HEK293 (cell line): ENCODE results near the gene DIP2C.
"Not testable (repeated sequence)": the region's sequence is repeated elsewhere in the genome, so short reads cannot be mapped to it uniquely, and the experiment has no call there.

ENCODE experiments used
- CTCF ChIA-PET: fragments of 350-600 bp; formaldehyde crosslinking; extraction: SDS; loops from one replicate; lab custom pipeline; 2021; ENCODE audit warnings: antibody characterized with exemption; lab: Yijun Ruan, JAX
- POLR2A ChIA-PET: fragments of 300-600 bp; formaldehyde crosslinking; extraction: SDS; loops from one replicate; lab custom pipeline; 2020; ENCODE audit warnings: antibody characterized with exemption, inconsistent platforms; lab: Yijun Ruan, JAX
- H3K27ac ChIP-seq: fragments of 200-500 bp; sonication (Bioruptor generic); 2 replicates; pipeline ENCODE4 v1.5.1; 2014; ENCODE audit warnings: low read depth, low read length, control low read depth, inconsistent platforms; ENCODE audit errors: extremely low read depth
- H3K36me3 ChIP-seq, 2 experiments: fragments of 200-500 bp in 1 of 2; sonication (Bioruptor generic) in 1 of 2; 1 replicate in 1 of 2; 2 replicates in 1 of 2; pipeline ENCODE4 v1.5.1; 2014 to 2017; ENCODE audit warnings: inconsistent platforms in 2 of 2, low read length in 2 of 2; ENCODE audit not compliant: control insufficient read depth in 2 of 2, insufficient read depth in 1 of 2
- H3K4me1 ChIP-seq: fragments of 200-500 bp; sonication (Bioruptor generic); 2 replicates; pipeline ENCODE4 v1.5.1; 2014; ENCODE audit warnings: mild to moderate bottlenecking, low read length, inconsistent platforms; ENCODE audit not compliant: control insufficient read depth, insufficient read depth
- H3K4me3 ChIP-seq: 2 replicates; pipeline ENCODE4 v1.5.1; 2011; ENCODE audit warnings: low read depth, mild to moderate bottlenecking, control low read depth, low read length, moderate library complexity
- H3K9me3 ChIP-seq: fragments of 200-500 bp; sonication (Bioruptor generic); 2 replicates; pipeline ENCODE4 v1.5.1; 2014; ENCODE audit warnings: low read depth, low read length, inconsistent platforms; ENCODE audit not compliant: control insufficient read depth, insufficient read depth
- KLF7 ChIP-seq: fragments of 450-650 bp; formaldehyde crosslinking; IDR thresholded peaks from 2 replicates; pipeline ENCODE4 v1.5.1; 2016; ENCODE audit warnings: missing biosample characterization, missing genetic modification characterization, borderline replicate concordance
- SP7 ChIP-seq: fragments of 450-650 bp; formaldehyde crosslinking; IDR thresholded peaks from 2 replicates; pipeline ENCODE4 v1.5.1; 2016; ENCODE audit warnings: missing biosample characterization, missing genetic modification characterization
- TSHZ1 ChIP-seq: fragments of 450-650 bp; formaldehyde crosslinking; IDR thresholded peaks from 2 replicates; pipeline ENCODE4 v1.5.1; 2016; ENCODE audit warnings: missing biosample characterization, missing genetic modification characterization, borderline replicate concordance
- ZNF2 ChIP-seq: fragments of 450-650 bp; formaldehyde crosslinking; IDR thresholded peaks from 2 replicates; pipeline ENCODE4 v1.5.1; 2016; ENCODE audit warnings: missing biosample characterization, missing genetic modification characterization
- ZNF211 ChIP-seq: fragments of 450-650 bp; formaldehyde crosslinking; IDR thresholded peaks from 2 replicates; pipeline ENCODE4 v1.5.1; 2016; ENCODE audit warnings: low read depth, missing biosample characterization, missing genetic modification characterization
- ZNF473 ChIP-seq: fragments of 450-650 bp; formaldehyde crosslinking; IDR thresholded peaks from 2 replicates; pipeline ENCODE4 v1.5.1; 2017; ENCODE audit warnings: missing biosample characterization, missing genetic modification characterization
- ZNF518A ChIP-seq: fragments of 450-650 bp; formaldehyde crosslinking; conservative IDR thresholded peaks from 2 replicates; pipeline ENCODE4 v1.5.1; 2016; ENCODE audit warnings: low read depth, missing biosample characterization, missing genetic modification characterization
- ZNF555 ChIP-seq: fragments of 450-650 bp; formaldehyde crosslinking; conservative IDR thresholded peaks from 2 replicates; pipeline ENCODE4 v1.5.1; 2017; ENCODE audit warnings: missing biosample characterization, mild to moderate bottlenecking, missing genetic modification characterization, inconsistent platforms
- ZNF561 ChIP-seq: fragments of 450-650 bp; IDR thresholded peaks from 2 replicates; pipeline ENCODE4 v1.5.1; 2018; ENCODE audit warnings: missing biosample characterization, missing genetic modification characterization, borderline replicate concordance
- ZNF626 ChIP-seq: fragments of 450-650 bp; sonication (Bioruptor Pico); formaldehyde crosslinking; IDR thresholded peaks from 2 replicates; pipeline ENCODE4 v1.5.1; 2018; ENCODE audit warnings: missing biosample characterization, missing genetic modification characterization, inconsistent platforms
- ZNF776 ChIP-seq: fragments of 450-650 bp; formaldehyde crosslinking; IDR thresholded peaks from 2 replicates; pipeline ENCODE4 v1.5.0; 2017; ENCODE audit warnings: missing biosample characterization, missing genetic modification characterization, borderline replicate concordance

Gene DIP2C

GRCh38 chr10:513393-513792 lies 176.1 kb downstream of the DIP2C start (continued):
- no peak for TF ChIP-seq TSHZ1
- TF ChIP-seq ZNF518A (tag by site-specific recombination): no peak
- no peak for TF ChIP-seq ZNF2 (tag by site-specific recombination)
- TF ChIP-seq ZNF211 (tag by site-specific recombination): no peak
- TF ChIP-seq ZNF473: no peak

- H3K9me3 ChIP-seq, POLR2A ChIA-PET, H3K27ac ChIP-seq, H3K4me1 ChIP-seq, H3K4me3 ChIP-seq, H3K36me3 ChIP-seq: not testable (repeated sequence)
- CTCF ChIA-PET: interaction anchor here (0.7 to 1.3 kb wide), 4 partner anchors 15 to 298 kb away, joined by 3 to 4 read pairs (median 3); no protein-coding TSS in a partner anchor
These were observed 176.8 kb downstream of the DIP2C start for GRCh38 chr10:512661-513060.

- CTCF ChIA-PET: interaction anchor here (1.2 to 1.8 kb wide), 3 partner anchors 9 to 299 kb away, joined by 3 to 5 read pairs (median 3); no protein-coding TSS in a partner anchor
- Histone ChIP-seq H3K36me3 (peaks cover 0 to 4% of the 10 kb centered on the region in 2 experiments; a peak in 1 of 3 replicates), H3K4me3 (no peak overlapping the region), H3K9me3 (no peaks in the 10 kb centered on the region), H3K4me1 (no peaks in the 10 kb centered on the region), H3K27ac (no peak overlapping the region)
- no peak for TF ChIP-seq SP7 (tag by site-specific recombination)
- no peak for TF ChIP-seq ZNF776 (tag by site-specific recombination)
- TF ChIP-seq ZNF626 (tag by site-specific recombination): no peak
- TF ChIP-seq ZNF561 (tag by site-specific recombination): no peak
- TF ChIP-seq ZNF555 (tag by site-specific recombination): no peak
- TF ChIP-seq KLF7: no peak
- POLR2A ChIA-PET: interaction anchor here (0.5 kb wide), 1 partner anchor 23 kb away, joined by 5 read pairs; no protein-coding TSS in a partner anchor
These were observed 177.6 kb downstream of the DIP2C start for GRCh38 chr10:511849-512191.
